ENCODE data around the gene NCKAP5. TPM values are rescaled to one million over a fixed set of nuclear protein-coding genes. Genes with fewer than 3 reads are reported as not detected.
A peak's percentile ranks its signal among the peaks of the same experiment; 100 is the strongest.

Gene NCKAP5
- polyA plus RNA-seq, 2 of the 4 experiments (the other 2 are of a cell fraction): 3.0 to 4.1 TPM

GRCh38 chr2:133433455-133434451, 134.5 kb downstream of the NCKAP5 start:
- Histone ChIP-seq H3K4me3 (no peak overlapping the region), H3K27ac (peak overlapping the region; percentile 75 to 81), H3K9me3 (no peaks in the 10 kb centered on the region), H3K4me2 (peak overlapping the region; percentile 59), H3K4me1 (peaks cover 74% of the 10 kb centered on the region)
- DNase-seq (ENCODE audit: low read depth in 1 of 2, low spot score in 1 of 2): no peak
- TF ChIP-seq ZNF302 (CRISPR knock-in tag; IDR thresholded peaks at IDR 0.05) (no peak), HOXB13 (CRISPR knock-in tag; IDR thresholded peaks at IDR 0.05; ENCODE audit: low read depth) (no peak), NFE2L2 (conservative IDR thresholded peaks at IDR 0.05; ENCODE audit: low read length) (no peak), FOSB (CRISPR knock-in tag; IDR thresholded peaks at IDR 0.05) (no peak), POLR2AphosphoS2 (conservative IDR thresholded peaks at IDR 0.05; ENCODE audit: low read length) (no peak), ZC3H11A (IDR thresholded peaks at IDR 0.05) (no peak), ELK1 (IDR thresholded peaks at IDR 0.05; ENCODE audit: low read depth, low read length) (no peak), SMC3 (IDR thresholded peaks at IDR 0.05) (no peak), RFX5 (IDR thresholded peaks at IDR 0.05) (no peak), FOXS1 (CRISPR knock-in tag; IDR thresholded peaks at IDR 0.05) (no peak), BHLHE40 (IDR thresholded peaks at IDR 0.05; ENCODE audit: low read depth, low read length) (no peak), HMGXB4 (CRISPR knock-in tag; IDR thresholded peaks at IDR 0.05; ENCODE audit: borderline replicate concordance) (no peak), MAX (IDR thresholded peaks at IDR 0.05) (no peak), GATA3 (IDR thresholded peaks at IDR 0.05; ENCODE audit: borderline replicate concordance) (no peak), ZFP36 (IDR thresholded peaks at IDR 0.05; ENCODE audit: borderline replicate concordance, partially characterized antibody) (no peak), KDM5A (IDR thresholded peaks at IDR 0.05) (no peak), MAZ (IDR thresholded peaks at IDR 0.05; ENCODE audit: borderline replicate concordance, low read depth, low read length) (no peak), PHF8 (IDR thresholded peaks at IDR 0.05; ENCODE audit: borderline replicate concordance, low read depth) (no peak), HEYL (CRISPR knock-in tag; IDR thresholded peaks at IDR 0.05) (no peak), MYC (IDR thresholded peaks at IDR 0.05; ENCODE audit: borderline replicate concordance, low read length) (no peak)
- no peak for FAIRE-seq
- CTCF ChIA-PET: no interaction called here
- 28% methylated on average over 5 of the region's 5 CpGs for WGBS (ENCODE audit: missing lambda C conversion rate)
- POLR2A ChIA-PET: no interaction called here
- no peak for ATAC-seq

GRCh38 chr2:133432778-133433177, 135.5 kb downstream of the NCKAP5 start:
- FAIRE-seq (no peak), DNase-seq (ENCODE audit: low read depth in 1 of 2, low spot score in 1 of 2) (no peak), ATAC-seq (no peak)
- H3K27ac ChIP-seq: peak overlapping the region; percentile 75 to 81; a peak in 4 of 6 replicates
- H3K4me3 ChIP-seq: no peak overlapping the region
- H3K4me2 ChIP-seq: no peak overlapping the region
- CTCF ChIA-PET: no interaction called here
- POLR2A ChIA-PET: no interaction called here
- peaks cover 64% of the 10 kb centered on the region for H3K4me1 ChIP-seq
- TF ChIP-seq EP300 (IDR thresholded peaks at IDR 0.05) (no peak), MYC (IDR thresholded peaks at IDR 0.05; ENCODE audit: borderline replicate concordance, low read length) (no peak), PHF8 (IDR thresholded peaks at IDR 0.05; ENCODE audit: borderline replicate concordance, low read depth) (no peak), KDM1A (IDR thresholded peaks at IDR 0.05; ENCODE audit: low read depth) (no peak), POLR2AphosphoS2 (conservative IDR thresholded peaks at IDR 0.05; ENCODE audit: low read length) (no peak), ATOH8 (CRISPR knock-in tag; IDR thresholded peaks at IDR 0.05; ENCODE audit: low read depth) (no peak), HEYL (CRISPR knock-in tag; IDR thresholded peaks at IDR 0.05) (no peak), ZC3H11A (IDR thresholded peaks at IDR 0.05) (no peak), ZFP36 (IDR thresholded peaks at IDR 0.05; ENCODE audit: borderline replicate concordance, partially characterized antibody) (no peak), RCOR1 (IDR thresholded peaks at IDR 0.05; ENCODE audit: low read depth, low read length) (no peak), CEBPB (IDR thresholded peaks at IDR 0.05) (no peak), HMGXB4 (CRISPR knock-in tag; IDR thresholded peaks at IDR 0.05; ENCODE audit: borderline replicate concordance) (no peak), HDAC2 (IDR thresholded peaks at IDR 0.05) (no peak), BCL3 (IDR thresholded peaks at IDR 0.05) (no peak), ELK1 (IDR thresholded peaks at IDR 0.05; ENCODE audit: low read depth, low read length) (no peak)
- H3K9me3 ChIP-seq: no peaks in the 10 kb centered on the region

Measured in A549 (cell line).